PC-9 (cell line): ENCODE measurements around the gene SPPL2A.

Source experiments
- EZH2 ChIP-seq: fragments of 200-600 bp; sonication (generic); IDR thresholded peaks from 2 replicates; pipeline ENCODE4 v1.8.0; 2017; ENCODE audit warnings: antibody characterized with exemption, low read depth
- TF ChIP-seq, protein P1 (sequence below): fragments of 200-600 bp; sonication (generic); conservative IDR thresholded peaks from 2 replicates; pipeline ENCODE4 v1.6.1; 2017; ENCODE audit warnings: mixed run types, antibody characterized with exemption, mild to moderate bottlenecking, moderate library complexity

- TF ChIP-seq, protein P1, sequence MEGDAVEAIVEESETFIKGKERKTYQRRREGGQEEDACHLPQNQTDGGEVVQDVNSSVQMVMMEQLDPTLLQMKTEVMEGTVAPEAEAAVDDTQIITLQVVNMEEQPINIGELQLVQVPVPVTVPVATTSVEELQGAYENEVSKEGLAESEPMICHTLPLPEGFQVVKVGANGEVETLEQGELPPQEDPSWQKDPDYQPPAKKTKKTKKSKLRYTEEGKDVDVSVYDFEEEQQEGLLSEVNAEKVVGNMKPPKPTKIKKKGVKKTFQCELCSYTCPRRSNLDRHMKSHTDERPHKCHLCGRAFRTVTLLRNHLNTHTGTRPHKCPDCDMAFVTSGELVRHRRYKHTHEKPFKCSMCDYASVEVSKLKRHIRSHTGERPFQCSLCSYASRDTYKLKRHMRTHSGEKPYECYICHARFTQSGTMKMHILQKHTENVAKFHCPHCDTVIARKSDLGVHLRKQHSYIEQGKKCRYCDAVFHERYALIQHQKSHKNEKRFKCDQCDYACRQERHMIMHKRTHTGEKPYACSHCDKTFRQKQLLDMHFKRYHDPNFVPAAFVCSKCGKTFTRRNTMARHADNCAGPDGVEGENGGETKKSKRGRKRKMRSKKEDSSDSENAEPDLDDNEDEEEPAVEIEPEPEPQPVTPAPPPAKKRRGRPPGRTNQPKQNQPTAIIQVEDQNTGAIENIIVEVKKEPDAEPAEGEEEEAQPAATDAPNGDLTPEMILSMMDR: no peak
- no peak for TF ChIP-seq EZH2
These were observed 78.8 kb downstream of the SPPL2A start, which contains the start of gene TRPM7 for GRCh38 chr15:50686469-50687301.
